Measurements from ENCODE around the gene GPBAR1.
"Not testable (repeated sequence)": the region's sequence is repeated elsewhere in the genome, so short reads cannot be mapped to it uniquely, and the experiment has no call there.

Gene GPBAR1

DNA sequence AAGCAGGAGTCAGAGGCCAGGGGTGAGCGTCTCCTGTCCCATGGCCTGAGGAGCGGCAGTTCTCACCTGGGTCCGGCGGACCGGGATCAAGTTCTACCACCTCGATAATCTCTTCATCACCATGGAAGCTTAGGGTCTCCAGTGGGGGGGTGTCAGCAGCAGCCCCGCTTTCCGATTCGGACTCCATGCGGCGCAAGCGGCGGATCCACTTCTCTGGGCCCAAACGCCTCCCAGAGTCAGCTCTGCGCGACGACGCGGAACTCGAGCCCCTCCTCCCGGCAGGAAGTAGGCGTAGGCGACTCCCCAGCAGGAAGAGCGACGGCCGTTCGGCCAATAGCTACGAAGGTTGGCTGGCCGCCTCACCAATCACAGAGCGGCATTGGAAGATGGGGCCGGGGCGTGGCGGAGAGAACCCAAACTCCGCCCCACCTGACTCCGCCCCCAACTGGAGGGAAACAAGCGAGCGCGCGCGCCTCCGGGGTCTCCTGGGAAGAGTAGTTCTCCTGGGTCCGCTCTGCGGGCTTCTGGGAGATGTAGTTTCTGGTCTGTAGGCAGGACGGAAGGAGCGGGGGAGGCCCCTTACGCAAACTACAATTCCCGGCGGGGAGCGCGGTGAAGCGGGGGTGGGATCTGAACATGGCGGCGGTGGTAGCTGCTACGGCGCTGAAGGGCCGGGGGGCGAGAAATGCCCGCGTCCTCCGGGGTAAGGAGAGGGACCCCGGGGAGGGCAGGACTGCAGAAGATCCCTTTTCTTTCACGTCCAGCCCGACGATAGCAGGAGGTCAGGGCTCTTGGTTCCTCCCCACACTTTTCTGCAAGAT lies 9.3 kb downstream of the GPBAR1 start, which contains the start of the genes AAMP and PNKD:
AAMP (minus strand) TSS at position 238 of the 821 bp plus-strand sequence; CDS start at position 187, 51 bp downstream.
PNKD (plus strand) TSS at position 620 of the 821 bp plus-strand sequence; CDS start at position 637, 17 bp downstream.
- peak; percentile 99 to 100 (median 100) for DNase-seq

DNA sequence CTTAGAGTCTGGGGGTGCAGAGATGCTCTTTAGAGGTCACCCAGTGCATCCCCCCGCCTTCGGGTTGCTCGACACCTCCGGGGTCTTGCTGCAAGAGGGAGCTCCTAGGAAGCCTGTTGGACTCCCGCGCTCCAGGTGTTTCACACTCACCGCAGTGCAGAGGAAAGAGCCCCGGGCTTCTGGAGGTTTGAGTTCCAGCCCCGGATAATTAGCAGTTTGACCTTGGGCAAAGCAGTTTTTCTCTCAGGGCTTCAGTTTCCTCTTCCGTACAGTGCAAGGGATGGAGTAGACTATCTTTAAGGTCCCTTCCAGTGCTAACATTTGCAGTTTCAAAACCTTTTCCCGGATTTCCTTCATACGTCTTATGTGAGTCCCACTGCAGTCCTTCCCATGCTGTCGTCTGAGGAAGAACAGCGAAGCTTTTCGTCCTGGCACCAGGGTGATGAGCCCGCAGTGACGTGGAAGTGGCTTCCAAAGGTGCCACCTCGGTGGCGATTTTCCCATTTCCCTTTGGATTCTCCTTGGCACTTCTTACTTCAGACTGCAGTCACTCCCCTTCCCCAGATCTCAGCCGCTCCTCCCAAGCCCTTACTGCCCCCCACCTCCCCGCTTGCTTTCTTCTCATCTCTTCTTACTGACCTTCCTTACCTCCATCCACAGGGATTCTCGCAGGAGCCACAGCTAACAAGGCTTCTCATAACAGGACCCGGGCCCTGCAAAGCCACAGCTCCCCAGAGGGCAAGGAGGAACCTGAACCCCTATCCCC lies 10.1 kb downstream of the GPBAR1 start:
- no peak for DNase-seq

DNA sequence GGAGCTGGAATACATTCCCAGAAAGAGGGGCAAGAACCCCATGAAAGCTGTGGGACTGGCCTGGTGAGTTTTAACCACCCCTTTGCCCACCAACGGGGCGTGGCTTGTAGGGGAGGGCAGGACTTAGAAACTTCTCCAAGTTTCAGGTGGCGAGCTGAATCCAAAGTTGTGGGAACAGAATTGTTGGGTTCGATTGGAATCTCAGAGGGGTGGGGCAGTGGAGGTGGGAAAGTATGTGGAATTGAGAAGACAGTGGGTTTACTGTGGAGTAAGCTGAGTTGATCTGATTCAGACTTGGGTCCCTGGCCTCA lies 10.6 kb downstream of the GPBAR1 start:
- DNase-seq = no peak

DNA sequence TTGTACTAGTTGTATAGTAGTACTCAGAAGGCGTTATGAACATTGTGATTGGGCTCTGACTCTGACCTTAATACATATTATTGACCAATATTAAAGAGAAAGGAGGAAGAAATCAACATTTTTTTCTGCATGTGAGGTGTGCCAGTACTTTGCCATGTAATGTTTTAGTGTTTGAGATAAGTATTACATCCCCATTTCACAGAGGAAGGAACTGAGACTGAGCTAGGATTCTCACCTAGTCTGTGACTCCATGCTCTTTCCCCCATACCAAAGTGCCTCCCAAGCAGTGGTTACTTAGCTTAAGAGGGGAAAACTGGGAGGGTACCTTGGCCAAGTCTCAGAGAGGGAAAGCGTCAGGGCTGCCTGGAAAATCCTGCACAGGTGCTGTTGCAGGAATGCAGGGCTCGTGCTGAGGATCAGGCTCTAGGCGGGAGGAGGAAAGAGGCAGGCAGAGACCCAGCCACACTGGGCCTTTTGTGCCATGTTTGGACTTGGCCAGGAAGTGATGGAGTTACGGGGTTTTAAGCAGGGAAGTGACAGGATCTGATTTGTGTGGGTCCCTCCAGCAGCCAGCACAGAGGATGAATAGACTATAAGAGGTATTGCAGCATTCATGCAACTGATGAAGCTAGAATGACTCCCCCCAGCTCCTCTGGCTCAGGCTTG lies 11.2 kb downstream of the GPBAR1 start:
- DNase-seq = no peak

DNA sequence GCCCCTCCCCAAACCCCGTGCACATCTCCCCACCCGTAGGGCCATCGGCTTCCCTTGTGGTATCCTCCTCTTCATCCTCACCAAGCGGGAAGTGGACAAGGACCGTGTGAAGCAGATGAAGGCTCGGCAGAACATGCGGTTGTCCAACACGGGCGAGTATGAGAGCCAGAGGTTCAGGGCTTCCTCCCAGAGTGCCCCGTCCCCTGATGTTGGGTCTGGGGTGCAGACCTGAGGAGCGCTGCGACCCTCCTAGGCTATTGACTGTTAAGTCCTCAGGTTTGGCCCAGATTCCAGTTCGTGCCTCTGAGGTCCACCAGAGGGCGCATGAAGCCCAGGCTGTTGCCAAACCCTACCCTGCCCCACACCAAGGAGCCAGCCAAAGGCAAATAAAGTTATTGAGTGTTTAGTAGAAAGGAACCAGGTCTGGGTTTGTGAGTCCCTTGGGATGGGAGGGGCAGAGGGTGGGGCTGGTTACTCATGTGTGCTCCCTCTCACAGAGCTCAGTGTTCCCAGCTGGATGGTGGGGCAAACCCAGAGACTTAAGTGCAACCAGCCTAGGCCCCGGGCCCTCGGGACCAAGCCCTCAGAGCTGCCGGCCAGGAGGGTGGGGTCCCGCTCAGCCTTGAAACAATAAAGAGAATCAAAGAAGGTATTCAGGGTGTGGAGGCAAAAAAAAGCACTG lies 11.9 kb downstream of the GPBAR1 start:
- DNase-seq = peak; percentile 61 to 80 (median 68)

DNA sequence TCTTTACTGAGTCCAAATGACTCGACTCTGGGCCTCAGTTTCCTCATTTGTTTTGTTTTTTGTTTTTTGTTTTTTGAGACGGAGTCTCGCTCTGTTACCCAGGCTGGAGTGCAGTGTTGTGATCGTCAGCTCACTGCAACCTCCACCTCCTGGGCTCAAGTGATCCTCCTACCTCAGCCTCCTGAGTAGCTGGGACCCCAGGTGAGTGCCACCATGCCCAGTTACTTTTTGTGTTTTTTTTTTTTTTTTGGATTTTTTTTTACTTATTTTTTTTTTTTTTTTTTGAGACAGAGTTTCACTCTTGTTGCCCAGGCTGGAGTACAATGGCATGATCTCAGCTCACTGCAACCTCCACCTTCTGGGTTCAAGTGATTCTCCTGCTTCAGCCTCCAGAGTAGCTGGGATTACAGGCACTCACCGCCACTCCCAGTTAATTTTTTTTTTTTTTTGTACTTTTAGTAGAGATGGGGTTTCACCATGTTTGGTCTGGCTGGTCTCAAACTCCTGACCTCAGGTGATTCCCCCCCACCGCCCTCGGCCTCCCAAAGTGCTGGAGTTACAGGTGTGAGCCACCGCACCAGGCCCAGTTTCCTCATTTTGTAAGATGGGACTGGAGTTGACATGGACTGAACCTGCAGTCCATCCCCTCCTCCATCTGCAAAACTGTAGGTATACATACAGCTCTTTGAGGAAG lies 12.5 kb downstream of the GPBAR1 start:
- DNase-seq = not testable (repeated sequence)

DNA sequence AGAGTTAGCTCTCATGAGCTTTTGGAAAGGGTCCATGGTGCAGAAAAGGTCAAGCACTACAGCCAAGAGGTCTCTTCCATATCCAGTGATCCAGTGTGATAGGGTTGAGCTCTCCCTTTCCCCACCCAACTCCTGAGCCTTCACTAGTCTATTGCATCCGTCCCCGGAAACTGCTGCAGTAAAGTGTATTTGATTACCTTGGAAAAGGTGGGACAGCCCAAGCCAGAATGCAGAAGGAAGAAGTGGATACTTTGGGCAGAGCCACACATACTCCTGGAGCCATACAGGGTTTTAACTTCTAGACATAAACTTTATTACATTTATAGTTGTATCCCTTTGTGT lies 13.1 kb downstream of the GPBAR1 start:
- DNase-seq = no peak

DNA sequence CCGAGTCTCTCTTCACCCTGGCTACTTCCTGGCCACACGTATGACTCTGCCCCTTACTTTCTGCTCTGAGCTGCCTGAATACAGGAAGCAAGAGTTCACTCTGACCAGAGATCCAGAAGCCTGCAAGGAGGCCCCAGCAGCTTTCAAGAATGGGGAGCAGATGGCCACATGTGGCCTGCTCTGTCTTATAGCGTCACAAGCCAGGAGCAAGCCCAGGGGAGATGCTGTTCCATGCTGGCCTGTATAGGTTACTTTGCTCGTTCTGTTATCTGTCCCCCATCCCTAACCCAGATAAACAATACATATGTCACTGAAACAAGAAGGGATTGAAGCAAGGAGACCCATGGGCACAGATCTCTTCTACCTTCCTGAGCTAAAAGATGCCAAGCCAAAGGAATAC lies 13.8 kb downstream of the GPBAR1 start:
- no peak for DNase-seq

DNA sequence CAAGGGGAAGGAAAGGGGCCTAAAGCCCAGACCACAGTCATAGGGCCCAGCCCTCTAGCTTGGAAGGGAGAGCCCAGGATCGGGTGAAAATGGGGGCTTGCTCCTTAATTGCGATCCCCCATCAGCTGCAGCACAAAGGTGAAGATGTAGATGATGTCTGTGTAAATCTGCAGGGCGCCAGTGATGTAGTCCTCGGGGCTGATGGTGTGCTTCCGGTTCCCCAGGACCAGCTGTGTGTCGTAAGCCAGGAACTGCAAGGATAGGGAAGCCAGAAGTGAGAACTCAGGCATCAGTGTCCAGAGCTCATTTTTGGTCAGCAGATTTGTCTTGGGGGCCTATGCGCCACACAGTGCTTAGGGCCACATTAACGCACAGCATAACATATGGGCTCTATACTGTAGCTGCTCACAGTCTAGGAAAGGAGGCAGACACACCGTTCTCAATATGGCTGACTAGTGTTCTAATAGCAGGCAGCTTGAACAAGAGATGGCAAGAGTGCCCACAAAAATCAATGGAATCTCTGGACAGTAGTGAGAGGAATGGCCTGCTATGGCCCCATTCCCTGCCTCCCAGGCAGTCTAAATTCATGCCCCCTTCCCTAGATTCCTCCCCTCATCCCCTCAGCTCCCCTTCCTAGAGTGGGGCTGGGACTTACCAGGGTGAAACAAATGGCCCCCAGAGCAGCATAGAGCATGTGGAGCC lies 14.7 kb downstream of the GPBAR1 start:
- DNase-seq = no peak

DNA sequence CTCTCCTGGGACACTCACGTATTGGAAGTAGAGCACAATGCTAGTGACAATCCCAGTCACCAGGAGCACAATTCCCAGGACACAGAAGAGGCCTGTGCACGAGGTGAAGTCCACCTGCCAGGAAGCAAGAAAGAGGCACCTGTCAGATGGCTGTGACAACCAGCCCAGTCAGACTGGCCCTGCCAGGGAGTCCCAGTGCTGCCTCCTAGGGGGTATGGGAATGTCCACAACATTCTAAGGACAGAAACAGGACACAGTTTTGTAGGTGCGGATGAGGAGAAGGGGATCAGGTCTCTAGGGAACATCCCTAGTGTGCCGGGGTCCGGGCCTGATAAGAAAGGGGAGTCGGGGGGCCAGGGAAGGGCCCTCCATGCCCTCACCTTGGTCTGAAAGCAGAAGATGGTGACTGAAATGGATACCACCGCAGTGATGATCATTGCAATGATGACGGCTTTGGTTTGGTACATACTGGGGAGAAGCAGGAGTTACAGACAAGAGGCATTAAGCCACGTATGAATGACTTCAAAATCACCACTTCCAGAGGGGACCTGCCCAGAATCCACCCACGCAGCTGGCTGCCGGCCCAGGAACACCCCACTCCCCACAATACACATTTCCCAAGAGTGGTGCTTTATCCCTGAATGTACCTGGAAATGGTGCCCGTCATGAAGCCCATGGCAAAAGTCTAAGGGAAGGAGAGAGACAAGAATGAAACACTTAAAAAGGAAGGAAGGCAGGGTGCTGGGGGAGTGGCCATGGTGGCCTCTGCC lies 16.4 kb downstream of the GPBAR1 start:
- DNase-seq = no peak

DNA sequence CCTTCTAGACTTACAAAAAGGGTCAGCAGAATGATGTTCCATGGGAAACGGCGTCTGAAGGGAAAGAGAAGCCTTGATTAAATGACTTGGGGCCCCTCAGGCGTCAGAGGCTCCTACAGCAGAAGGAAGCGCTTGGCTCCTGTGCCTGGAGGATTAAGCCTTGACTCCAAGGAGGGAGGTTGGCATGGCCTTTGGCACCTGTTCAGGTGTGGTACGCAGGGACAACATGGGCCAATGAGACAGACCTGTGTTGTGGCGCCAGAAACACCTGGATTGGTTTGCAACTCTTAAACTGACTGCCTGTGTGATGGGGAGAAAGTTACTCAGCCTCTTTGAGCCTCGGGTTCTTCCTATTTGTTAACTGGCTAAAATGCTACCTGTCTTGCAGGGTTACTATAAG lies 17.1 kb downstream of the GPBAR1 start:
- DNase-seq = no peak

DNA sequence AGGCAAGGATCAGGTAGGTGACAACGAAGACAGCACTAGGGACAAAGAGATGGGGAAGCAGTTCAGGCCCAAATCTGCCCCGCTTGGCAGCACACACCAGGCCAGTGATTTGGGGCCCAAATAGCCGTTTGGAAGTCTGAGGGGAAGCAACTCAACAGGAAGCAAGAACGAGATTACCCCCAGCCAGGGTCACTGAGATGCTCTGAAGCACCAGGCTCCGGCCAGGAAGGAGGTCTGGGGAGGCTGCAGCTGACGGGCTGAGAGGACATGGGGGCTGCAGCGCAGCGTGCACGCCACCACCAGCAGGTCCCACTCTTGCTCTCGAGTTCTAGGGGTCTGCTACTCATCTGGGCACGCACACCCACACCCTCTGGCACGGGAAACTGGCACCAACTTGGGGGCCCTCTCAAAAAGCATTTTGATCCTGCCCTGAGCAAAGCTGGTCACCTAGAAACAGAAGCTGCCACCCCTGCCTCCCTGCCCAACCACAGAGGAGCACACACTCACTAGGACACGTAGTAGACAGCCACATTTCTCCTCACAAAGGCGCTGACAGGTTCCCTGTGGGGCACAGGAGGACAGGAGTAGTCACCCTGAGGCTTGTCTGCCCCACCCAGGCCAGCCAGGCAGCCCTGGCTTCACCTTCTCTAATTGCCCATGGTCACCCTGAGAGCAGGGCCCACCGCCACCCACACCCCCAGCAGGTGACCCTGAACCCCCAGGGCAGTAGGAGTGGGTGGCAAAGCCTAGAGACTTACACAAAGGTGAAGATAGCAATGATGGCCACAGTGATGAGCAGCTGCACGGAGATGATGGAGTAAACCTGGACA lies 17.9 kb downstream of the GPBAR1 start:
- DNase-seq = no peak

DNA sequence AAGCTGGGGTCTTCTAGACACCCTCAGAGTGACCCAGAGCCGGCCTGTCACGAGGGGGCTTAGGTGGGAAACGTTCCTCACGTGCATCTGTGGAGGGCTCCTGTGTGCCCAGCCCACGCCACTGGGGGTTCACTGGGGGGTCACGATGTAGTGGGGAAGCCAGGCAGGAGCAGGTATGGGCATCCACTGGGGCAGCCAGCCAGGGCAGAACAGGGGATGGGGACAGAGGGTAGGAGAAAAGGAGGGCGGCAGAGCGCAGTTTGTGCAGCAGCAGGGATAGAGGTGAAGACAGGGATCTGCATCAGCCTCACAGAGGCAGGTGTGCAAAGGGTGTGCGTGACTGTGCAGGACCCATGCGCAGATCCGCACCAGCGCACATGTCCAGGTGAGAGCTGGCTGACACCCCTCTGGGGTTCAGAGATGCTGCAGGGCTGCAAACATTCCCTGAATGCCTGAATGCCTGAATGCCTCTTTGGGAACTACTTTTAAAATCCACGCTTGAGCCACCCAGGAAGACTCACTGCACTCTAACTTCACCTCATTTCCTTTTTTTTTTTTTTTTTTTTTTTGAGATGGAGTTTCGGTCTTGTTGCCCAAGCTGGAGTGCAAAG lies 19.6 kb downstream of the GPBAR1 start:
- DNase-seq = no peak

DNA sequence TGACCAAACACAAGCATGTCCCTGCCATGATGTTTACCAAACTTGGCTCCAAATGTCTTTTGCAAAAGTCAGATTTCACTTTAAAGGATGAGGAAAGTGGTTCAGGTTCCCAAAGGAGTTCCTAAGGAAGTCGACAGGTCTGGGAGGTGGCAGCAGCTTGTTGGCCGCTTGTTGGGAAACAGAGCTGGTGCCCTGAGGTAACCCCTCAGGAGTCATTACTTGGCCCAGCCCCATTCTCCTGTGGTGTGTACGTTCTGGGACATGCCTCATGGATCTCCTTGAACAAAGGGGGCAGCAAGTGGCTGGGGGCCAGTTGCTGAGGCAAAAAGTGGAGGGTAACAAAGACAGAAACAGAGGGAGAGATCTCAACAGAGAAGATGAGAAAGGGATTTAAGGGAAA lies 20.6 kb downstream of the GPBAR1 start:
- no peak for DNase-seq

DNA sequence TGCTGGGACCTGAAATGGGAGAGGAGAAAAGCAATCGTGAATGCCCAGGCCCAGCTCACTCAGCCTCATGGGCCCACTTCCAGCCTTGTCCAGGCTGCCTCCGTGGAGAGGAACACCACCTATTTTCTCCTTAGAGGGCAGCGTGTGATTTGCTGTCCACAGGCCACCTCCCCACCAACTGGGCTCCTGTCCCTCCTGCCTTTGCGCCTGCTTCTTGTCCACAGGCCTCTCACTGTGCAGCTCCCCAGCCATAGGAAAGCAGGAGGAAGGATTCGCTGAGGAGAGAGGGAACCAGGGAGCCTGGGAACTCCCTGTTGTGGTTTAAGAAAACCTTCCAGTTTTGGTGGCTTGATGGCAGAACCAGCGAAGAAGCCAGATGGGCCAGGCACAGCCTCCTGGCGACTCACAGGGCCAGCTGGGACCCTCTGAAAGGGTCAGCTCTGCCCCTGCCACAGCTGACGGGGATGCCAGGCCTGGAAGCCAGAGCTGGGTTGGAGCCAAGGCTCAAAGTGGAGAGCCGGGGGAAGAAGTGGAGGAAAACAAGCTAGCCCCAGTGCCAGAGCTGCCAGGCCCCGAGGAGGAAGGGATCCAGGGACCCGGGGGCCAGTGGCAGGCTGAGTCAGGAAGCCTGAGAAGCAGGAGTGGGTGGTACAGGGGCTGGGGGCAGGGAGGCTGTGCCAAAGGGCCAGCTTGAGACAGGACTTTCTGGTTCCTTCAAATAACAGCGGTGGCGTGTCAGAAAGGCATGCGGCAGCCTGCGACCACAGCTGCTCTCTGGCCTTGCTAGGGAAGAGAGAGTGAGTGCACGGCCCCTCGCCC lies 21.6 kb downstream of the GPBAR1 start:
- no peak for DNase-seq

DNA sequence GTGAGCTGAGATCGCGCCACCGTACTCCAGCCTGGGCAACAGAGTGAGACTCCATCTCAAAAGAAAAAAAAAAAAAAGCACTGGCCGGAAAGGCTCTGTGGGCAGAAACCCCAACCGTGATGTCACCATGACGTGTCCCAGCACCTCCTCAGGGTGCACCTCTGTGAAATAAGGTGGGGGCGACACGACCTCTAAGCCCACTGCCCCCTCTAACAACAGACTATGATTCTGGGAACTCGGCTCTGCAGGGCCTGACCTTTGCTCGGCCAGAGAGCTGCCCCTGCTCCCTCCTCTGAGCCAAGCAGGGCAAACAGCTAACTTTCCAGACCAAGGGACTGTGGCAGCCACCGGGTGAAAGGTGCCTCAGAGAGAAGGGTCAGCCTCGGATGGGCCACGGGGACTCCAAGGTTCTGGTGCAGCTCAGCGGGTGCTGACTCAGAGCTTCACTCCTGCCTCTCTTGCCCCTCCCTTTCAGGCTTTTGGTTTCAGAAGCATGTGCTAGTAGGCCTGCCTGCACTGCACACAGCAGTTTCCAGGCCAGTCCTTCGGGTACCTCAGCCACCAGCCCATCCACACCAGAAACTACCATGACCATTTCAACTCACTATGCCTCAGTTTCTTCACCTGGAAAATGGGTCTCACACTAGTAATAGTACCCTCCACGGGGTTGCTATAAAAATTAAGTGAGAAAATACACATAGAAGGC lies 23.4 kb downstream of the GPBAR1 start:
- no peak for DNase-seq

DNA sequence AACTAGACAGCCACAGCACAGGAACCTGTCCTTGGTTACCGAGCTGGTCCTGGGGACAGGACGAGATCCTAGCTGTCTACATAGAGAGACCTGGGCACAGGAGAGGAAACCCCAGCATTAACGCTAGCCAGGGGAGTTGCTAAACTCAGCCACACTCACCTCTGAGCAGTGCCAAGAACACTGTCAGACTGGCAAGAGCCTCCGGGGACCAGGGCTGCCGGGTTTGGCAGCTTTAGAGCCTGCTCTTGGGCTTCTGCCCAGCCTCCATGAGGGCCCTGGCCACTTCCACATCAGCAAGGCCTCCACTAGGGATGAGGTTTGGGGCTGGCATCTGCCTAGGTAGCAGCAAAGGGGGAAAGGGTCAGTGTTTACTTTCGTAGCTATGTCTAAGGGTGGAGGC lies 24.8 kb downstream of the GPBAR1 start:
- no peak for DNase-seq
